Measurements from ENCODE around the gene KCTD16. TPM values are rescaled to one million over a fixed set of nuclear protein-coding genes. Genes with fewer than 3 reads are reported as not detected.

KCTD16 gene
- total RNA-seq, 1 donor = 3.0 TPM

DNA sequence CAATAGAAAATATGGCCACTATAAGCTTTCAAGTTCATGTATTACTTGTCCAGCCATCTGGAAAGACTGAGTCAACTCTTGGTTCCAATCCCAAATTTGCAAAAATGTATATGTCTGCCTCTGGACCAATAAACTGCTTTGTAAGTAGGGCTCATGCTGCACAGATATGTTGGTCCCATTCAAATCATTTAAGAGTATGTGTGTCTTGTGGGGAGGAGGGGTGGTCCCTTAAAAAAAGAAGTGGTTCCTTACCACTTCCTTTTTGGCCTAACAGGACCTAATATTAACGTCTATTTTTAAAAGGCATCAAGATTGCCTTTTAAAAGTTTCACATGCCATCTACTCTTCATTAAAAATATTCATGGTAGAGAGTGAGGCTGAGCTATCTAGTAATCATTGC is 214.9 kb downstream of the KCTD16 start:
- no peak for DNase-seq (ENCODE audit: low read depth)
- no peak overlapping the region for H3K4me3 ChIP-seq (ENCODE audit: low read depth, low read length)
- TF ChIP-seq, protein P1, sequence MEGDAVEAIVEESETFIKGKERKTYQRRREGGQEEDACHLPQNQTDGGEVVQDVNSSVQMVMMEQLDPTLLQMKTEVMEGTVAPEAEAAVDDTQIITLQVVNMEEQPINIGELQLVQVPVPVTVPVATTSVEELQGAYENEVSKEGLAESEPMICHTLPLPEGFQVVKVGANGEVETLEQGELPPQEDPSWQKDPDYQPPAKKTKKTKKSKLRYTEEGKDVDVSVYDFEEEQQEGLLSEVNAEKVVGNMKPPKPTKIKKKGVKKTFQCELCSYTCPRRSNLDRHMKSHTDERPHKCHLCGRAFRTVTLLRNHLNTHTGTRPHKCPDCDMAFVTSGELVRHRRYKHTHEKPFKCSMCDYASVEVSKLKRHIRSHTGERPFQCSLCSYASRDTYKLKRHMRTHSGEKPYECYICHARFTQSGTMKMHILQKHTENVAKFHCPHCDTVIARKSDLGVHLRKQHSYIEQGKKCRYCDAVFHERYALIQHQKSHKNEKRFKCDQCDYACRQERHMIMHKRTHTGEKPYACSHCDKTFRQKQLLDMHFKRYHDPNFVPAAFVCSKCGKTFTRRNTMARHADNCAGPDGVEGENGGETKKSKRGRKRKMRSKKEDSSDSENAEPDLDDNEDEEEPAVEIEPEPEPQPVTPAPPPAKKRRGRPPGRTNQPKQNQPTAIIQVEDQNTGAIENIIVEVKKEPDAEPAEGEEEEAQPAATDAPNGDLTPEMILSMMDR (IDR thresholded peaks at IDR 0.05; ENCODE audit: insufficient read depth, low read depth, low read length) = no peak

DNA sequence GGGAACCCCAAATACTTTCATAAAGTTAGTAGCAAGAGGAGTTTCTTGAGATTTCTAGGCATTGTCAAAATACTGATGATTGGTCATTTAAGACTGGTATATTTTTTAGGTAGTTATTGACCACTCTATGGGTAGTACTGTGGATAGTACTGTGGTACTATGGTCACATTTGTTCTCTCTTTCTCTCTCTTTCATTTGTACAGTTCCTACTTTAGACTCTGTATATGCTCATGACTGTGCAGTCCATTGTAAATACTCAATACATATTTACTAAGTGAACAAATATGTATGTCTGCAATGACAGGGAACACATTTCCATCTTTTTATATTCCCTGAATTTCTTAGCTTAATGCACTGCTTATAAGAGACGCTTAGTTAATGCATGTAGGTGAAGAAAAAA is 215.6 kb downstream of the KCTD16 start:
- no peak overlapping the region for H3K4me3 ChIP-seq (ENCODE audit: low read depth, low read length)
- DNase-seq (ENCODE audit: low read depth) = no peak
- TF ChIP-seq, protein P1 (IDR thresholded peaks at IDR 0.05; ENCODE audit: insufficient read depth, low read depth, low read length) = no peak

DNA sequence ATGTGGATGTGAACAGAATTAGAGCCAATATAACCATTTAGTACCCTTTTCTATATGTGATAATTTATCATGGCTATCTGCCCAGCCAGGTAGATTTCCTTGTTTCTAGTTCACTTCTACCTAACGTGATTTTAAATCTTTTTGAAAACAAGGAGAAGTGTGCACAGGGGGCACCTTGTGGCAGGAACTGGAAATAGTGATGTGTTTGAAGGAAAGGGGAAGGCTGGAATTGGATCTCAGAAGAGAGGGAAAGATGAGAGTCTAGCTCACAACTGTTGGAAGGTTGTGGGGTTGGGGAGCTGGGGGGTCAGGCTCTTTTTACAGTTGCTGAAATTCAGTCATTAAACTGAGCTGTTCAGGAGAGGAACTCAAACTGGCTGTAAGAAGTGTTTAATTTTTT is 219.5 kb downstream of the KCTD16 start:
- TF ChIP-seq, protein P1 (IDR thresholded peaks at IDR 0.05; ENCODE audit: insufficient read depth, low read depth, low read length) = peak; percentile 42
- DNase-seq (ENCODE audit: low read depth) = no peak
- no peak overlapping the region for H3K4me3 ChIP-seq (ENCODE audit: low read depth, low read length)

DNA sequence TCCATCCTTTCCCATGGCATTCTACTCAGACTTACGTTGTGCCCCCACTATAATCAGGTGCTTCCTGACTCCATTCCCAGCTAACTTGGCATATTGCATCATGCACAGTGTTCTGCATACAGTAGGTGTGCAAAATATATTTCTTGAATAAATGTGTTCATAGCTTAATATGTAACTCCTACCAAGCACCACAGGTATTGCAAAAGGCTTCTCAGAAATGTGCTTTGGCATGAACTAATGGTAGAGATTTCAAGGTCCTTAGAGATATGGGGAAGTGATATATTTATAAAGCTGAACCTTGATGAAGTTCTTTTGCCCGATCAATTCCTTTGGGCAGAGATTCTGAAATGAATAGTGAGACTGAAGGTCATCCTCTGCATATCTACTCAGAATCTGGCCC is 220.4 kb downstream of the KCTD16 start:
- TF ChIP-seq, protein P1 (IDR thresholded peaks at IDR 0.05; ENCODE audit: insufficient read depth, low read depth, low read length) = no peak
- no peak overlapping the region for H3K4me3 ChIP-seq (ENCODE audit: low read depth, low read length)
- no peak for DNase-seq (ENCODE audit: low read depth)

DNA sequence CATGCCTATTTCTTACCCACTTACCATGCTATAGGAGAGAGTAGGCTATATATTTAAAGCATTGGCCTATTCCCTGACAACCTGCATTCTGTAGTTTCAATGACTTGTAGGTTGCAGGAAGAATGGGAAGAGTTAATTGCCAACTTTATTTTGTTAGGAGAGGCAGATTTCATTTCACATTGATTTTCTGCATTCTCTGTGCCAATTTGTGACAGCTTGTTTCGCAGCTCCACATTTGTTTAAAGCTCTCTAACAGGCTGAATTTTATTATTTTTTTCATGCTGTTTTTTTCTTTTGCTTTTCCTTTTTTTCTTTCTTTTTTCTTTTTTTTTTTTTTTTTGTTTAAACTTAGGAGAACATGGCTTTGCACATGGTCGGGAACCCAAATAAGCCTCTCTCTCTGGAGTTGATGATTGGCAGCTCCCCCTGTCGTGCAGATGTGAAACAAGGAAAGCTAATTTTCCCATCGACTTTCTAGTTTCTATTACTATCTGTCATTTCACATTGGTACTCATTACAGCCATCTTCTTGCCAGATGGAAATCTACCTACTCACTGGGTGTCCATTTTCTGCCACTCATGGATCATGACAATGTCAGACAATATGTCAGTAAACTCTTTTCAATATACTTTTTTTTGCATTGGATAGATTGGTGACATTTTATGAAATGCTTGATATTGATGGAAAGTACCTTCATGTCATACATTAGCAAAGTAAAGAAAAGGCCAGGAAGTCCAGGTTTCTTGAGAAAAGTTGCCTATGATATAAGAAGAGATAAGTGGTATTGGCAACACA is 223.2 kb downstream of the KCTD16 start:
- no peak overlapping the region for H3K4me3 ChIP-seq (ENCODE audit: low read depth, low read length)
- TF ChIP-seq, protein P1 (IDR thresholded peaks at IDR 0.05; ENCODE audit: insufficient read depth, low read depth, low read length) = no peak
- no peak for DNase-seq (ENCODE audit: low read depth)

DNA sequence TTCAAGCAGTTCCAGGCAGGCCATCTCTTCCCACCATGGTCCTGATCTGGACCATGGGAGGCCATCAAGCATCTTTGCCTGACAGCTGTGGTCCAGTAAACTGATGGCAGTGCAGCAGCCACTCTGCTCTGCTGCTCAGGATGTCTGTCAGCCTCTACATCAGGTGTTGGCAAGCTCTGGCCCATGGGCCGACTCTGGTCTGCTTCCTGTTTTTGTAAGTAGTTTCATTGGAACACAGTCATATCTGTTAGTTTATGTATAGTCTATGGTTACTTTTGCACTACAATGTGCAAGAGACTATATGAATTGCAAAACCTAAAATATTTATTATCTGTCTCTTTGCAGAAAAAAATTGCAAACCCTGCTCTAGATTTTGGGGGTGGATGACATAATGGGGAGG is 225.0 kb downstream of the KCTD16 start:
- TF ChIP-seq, protein P1 (IDR thresholded peaks at IDR 0.05; ENCODE audit: insufficient read depth, low read depth, low read length) = no peak
- no peak overlapping the region for H3K4me3 ChIP-seq (ENCODE audit: low read depth, low read length)
- no peak for DNase-seq (ENCODE audit: low read depth)

DNA sequence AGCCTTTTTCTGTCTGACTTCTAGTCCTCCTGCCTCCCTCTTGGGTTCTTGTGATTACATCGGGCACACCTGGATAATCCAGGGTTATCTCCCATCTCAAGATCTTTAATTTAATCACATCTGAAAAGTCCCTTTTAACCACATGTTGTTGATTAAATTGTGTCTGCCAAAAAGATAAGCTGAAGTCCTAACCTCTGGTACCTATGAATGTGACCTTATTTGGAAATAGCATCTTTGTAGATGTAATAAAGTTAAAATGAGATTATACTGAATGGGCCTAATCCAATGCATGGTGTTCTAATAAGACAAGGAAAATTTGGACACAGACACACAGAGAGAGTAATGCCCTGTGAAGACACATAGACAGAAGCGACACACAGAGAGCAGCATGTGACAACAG is 232.4 kb downstream of the KCTD16 start:
- DNase-seq (ENCODE audit: low read depth) = no peak
- TF ChIP-seq, protein P1 (IDR thresholded peaks at IDR 0.05; ENCODE audit: insufficient read depth, low read depth, low read length) = no peak
- H3K4me3 ChIP-seq (ENCODE audit: low read depth, low read length) = no peak overlapping the region
